Posterior cingulate gyrus (tissue), 11 donors: ENCODE results near the gene EPHB6.
A peak's percentile ranks its signal among the peaks of the same experiment; 100 is the strongest.

Experiments
- DNase-seq, 10 donors: peaks; one replicate each; pipeline versions ENCODE4 v3.0.0 to v3.0.0-alpha.2; 2020 to 2021; ENCODE audit warnings: mixed read lengths in 3 of 10
- intact Hi-C: fragments of 100-400 bp; cut with DNase I; formaldehyde crosslinking; loops from one replicate; pipeline ENCODE4 v1.15.1; 2023

The EPHB6 gene

DNA sequence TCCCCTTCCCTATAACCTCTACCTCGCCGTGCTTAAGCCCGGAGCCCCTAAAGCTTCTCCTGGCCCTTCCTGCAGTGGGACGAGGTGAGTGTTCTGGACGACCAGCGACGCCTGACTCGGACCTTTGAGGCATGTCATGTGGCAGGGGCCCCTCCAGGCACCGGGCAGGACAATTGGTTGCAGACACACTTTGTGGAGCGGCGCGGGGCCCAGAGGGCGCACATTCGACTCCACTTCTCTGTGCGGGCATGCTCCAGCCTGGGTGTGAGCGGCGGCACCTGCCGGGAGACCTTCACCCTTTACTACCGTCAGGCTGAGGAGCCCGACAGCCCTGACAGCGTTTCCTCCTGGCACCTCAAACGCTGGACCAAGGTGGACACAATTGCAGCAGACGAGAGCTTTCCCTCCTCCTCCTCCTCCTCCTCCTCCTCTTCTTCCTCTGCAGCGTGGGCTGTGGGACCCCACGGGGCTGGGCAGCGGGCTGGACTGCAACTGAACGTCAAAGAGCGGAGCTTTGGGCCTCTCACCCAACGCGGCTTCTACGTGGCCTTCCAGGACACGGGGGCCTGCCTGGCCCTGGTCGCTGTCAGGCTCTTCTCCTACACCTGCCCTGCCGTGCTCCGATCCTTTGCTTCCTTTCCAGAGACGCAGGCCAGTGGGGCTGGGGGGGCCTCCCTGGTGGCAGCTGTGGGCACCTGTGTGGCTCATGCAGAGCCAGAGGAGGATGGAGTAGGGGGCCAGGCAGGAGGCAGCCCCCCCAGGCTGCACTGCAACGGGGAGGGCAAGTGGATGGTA is 9.2 kb downstream of the EPHB6 start:
- intact Hi-C loops: no loop called here
- peak in 1 of 10 donors; percentile 82 for DNase-seq

DNA sequence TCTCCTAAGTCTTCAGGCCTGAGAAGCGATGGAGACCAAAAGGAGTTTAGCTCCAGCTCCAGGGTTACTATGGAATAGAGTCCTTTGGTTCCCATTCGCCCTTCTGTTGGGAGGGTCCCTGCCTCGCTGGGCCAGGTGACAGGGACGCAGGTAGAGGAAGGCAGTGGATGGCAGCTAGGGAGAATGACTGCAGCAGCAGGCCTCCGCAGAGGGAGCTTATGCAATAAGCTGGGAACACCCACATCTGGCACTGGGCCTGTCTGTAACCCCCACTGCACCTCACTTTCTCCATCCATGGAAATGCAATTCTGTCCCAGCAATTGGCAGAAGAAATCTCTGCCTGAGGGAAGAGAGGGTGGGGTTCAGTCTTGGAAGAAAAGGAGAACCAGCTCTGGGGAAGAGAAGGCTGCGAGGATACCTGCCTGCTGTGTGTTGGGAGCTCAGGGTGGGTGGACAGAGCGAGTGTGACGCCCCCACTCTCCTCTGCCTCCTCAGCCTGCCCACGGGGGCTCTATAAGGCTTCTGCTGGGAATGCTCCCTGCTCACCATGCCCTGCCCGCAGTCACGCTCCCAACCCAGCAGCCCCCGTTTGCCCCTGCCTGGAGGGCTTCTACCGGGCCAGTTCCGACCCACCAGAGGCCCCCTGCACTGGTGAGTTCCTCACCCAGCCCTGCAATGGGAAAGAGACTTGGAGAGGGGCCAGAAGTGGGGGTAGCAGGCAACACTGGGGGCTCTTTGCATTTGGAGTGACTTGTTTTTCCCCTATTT is 10.3 kb downstream of the EPHB6 start:
- intact Hi-C loops: no loop called here
- DNase-seq: peak in 6 of 10 donors; percentile 58 to 92 (median 78)

DNA sequence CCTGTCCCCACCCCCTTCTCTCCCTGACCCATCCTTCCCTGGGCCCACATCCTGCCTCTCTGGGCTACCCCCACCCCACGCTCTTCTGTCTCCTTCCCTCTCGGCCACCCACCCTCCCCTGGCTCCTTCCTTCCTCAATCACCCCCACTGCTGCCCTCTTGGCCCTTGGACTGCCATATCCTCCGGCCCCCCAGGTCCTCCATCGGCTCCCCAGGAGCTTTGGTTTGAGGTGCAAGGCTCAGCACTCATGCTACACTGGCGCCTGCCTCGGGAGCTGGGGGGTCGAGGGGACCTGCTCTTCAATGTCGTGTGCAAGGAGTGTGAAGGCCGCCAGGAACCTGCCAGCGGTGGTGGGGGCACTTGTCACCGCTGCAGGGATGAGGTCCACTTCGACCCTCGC is 10.9 kb downstream of the EPHB6 start:
- intact Hi-C loops: no loop called here
- peak in 1 of 10 donors; percentile 69 for DNase-seq

DNA sequence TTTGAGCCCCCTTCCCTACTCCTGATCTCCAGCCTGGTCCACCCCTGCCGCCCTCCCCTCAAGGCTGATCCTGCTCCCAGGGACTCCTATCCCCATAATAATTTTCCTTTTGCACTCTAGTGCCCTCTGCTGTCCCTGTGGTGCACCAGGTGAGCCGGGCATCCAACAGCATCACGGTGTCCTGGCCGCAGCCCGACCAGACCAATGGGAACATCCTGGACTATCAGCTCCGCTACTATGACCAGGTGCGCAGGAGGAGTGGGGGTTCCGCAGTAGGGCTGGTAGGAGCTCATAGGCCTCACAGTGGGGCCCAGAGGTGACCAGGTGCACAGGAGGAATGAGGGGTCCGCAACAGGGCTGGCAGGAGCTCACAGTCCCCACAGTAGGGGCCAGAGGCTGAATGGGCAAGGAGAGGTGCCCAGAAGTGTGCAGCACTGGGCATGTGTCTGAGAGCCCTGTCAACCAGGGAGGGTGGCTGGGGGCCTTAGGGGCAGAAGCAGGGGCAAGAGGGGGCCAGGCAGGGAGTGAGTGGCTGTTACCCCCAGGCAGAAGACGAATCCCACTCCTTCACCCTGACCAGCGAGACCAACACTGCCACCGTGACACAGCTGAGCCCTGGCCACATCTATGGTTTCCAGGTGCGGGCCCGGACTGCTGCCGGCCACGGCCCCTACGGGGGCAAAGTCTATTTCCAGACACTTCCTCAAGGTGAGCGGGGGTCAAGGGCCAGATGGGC is 11.7 kb downstream of the EPHB6 start:
- DNase-seq: peak in 3 of 10 donors; percentile 74 to 92 (median 85)
- intact Hi-C loops: no loop called here

DNA sequence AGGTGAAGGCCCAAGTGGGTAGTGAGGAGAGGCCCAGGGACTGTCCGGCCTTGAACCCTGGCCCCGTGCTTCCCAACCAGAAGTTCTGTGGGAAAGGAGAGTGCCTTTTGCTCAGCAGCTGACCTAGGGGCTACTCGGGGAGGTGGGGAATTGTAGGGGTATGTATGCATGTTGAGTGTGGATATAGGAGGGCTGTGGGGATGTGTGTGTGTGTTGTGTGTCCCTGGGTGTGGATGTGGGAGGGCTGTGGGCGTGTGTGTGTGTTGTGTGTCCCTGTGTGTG is 12.2 kb downstream of the EPHB6 start:
- DNase-seq: no peak

DNA sequence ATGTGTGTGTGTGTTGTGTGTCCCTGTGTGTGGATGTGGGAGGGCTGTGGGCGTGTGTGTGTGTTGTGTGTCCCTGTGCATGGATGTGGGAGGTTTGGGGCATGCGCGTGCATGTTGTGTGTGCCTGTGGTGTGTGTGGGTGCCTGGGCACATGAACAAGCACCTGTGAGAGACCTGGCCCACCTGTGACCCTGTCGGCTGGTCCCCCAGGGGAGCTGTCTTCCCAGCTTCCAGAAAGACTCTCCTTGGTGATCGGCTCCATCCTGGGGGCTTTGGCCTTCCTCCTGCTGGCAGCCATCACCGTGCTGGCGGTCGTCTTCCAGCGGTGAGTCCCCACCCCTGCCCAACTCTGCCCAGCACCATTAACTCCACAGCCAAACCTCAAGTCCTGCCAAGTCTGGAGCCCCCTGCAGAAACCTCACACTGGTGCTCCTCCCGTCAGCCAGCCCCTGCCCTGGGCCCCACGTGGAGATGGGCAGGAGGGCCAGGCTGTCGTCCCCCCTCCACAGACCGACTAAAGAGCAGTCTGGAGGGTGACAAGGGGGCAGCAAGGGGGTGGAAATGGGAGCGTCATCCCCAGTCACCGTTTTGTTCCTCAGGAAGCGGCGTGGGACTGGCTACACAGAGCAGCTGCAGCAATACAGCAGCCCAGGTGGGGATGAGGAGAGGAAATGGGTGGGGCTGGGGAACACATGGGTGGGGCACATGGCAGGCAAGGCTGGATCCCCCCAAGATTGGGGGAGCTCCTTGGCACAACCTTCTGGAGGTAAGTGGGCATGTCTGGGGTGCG is 12.7 kb downstream of the EPHB6 start:
- DNase-seq: peak in 2 of 10 donors; percentile 70 to 84
- intact Hi-C loops: no loop called here

More for the DNA sequence above, 12.2 kb downstream of the EPHB6 start:
- intact Hi-C loops: no loop called here

DNA sequence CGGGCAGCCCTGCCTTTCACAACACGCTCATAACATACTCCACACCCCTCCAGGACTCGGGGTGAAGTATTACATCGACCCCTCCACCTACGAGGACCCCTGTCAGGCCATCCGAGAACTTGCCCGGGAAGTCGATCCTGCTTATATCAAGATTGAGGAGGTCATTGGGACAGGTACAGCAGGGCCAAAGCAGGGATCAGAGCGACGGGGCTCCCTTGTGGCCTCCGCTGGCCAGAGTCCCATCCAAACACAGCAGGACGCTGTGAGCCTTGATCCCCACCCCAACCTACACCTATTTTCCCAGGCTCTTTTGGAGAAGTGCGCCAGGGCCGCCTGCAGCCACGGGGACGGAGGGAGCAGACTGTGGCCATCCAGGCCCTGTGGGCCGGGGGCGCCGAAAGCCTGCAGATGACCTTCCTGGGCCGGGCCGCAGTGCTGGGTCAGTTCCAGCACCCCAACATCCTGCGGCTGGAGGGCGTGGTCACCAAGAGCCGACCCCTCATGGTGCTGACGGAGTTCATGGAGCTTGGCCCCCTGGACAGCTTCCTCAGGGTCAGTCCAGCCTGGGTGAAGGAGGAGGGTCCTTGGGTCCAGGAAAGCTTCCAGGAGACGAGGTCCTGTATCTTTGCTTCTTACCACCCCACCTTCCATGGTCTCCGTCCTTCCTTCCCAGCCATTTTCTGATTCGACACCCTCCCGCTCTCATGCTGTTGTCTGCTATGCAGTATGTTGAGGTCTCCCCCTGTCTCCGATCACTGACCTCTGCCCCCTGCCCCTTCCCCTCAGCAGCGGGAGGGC is 13.5 kb downstream of the EPHB6 start:
- DNase-seq: peak in 1 of 10 donors; percentile 84
- intact Hi-C loops: no loop called here

DNA sequence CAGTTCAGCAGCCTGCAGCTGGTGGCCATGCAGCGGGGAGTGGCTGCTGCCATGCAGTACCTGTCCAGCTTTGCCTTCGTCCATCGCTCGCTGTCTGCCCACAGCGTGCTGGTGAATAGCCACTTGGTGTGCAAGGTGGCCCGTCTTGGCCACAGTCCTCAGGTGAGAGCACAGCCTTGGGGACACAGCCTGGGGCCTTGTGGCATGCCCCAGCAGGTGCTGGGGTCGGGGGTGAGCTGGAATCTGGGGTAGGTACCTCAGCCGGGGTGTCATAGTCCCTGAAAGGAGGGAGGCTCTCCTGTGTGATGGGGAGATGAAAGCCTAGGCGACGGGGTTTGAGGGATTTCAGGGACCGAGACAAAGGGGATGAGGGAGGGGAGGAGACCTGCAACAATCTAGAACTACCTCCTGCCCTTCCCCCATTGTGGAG is 14.1 kb downstream of the EPHB6 start:
- intact Hi-C loops: no loop called here
- DNase-seq: peak in 1 of 10 donors; percentile 72

DNA sequence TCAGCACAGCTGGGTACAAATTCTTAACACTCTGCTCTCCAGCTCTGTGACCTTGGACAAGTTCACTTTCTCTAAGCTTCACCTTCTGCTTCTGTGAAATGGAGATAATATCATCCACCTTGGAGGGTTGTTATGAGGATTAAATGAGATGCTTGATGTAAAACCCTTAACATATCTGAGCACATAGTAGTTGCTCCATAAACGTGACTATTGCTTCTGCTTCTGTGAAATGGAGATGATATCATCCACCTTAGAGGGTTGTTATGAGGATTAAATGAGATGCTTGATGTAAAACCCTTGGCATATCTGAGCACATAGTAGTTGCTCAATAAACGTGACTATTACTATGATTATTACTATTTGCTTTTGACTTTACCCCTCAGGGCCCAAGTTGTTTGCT is 14.6 kb downstream of the EPHB6 start:
- intact Hi-C loops: no loop called here
- no peak for DNase-seq

DNA sequence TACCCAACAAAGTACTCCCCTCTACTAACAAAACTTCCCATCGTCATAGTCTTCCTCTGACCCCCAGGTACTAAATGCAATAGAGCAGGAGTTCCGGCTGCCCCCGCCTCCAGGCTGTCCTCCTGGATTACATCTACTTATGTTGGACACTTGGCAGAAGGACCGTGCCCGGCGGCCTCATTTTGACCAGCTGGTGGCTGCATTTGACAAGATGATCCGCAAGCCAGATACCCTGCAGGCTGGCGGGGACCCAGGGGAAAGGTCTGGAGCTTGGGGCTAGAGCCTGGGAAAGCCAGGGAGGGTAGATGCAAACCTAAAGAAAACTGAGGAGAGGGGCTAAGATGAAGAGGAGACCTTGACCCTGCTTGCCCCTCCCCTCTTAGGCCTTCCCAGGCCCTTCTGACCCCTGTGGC is 15.3 kb downstream of the EPHB6 start:
- DNase-seq: peak in 1 of 10 donors; percentile 59
- intact Hi-C loops: no loop called here

DNA sequence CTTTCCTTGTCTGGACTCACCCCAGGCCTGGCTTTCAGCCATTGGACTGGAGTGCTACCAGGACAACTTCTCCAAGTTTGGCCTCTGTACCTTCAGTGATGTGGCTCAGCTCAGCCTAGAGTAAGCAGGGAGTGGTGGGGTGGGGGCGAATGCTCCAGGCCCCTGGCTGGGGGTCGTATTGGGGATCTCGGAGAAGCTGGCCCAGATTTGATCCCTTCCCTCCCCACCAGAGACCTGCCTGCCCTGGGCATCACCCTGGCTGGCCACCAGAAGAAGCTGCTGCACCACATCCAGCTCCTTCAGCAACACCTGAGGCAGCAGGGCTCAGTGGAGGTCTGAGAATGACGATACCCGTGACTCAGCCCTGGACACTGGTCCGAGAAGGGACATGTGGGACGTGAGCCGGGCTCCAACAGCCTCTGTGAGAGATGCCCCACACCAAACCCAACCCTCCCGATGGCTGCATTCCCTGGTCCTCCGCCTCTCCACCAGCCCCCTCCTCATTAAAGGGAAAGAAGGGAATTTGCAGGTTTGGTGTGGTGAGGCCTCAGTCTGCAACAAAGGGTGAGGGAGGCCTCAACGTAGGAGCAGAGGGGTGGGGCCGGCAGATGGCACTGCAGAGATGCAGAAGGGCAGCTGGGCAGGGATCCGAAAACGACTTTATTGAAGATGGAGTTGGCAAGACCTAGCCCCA is 15.8 kb downstream of the EPHB6 start:
- peak in 1 of 10 donors; percentile 75 for DNase-seq
- intact Hi-C loops: no loop called here

DNA sequence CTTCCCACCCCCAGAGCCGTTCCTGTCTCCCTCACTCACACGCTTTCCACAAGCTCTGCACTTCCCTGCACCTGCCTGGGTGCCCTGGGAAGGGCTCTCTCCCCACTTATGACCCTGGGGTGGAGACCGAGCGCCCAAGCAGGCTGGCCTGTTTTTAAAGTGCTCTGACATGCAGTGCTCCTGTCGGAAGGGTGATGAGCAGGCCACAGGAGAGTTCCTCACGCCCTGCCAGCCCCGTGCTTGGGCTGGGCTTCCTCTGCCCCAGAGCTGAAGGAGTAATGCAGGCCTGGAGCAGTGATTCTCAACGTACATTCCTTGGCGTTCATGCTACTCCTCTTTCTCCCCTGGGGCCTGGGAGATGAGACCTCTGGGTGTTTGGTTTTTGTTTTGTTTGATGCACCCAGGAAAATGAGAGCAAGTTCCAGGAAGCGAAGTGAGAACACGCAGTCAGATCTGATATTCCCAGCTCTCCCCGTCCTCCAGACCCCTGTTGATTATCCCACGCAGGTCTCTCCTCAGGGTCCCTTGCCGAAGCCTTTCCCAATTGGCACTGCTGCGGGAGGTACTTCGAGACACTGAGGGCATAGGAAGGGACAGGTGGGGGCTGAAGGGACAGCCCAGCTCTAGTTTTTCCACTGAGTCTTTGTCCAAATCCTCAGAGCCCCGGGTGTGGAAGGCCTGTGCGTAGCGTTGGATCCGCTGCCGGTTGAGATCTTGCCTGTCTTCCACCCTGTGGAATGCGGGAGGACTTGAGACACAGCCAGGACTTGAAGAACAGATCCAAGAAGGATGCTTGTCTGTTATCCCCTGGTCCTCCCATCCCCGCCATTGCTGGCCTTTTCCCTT is 16.6 kb downstream of the EPHB6 start:
- intact Hi-C loops: no loop called here
- peak in 1 of 10 donors; percentile 84 for DNase-seq

DNA sequence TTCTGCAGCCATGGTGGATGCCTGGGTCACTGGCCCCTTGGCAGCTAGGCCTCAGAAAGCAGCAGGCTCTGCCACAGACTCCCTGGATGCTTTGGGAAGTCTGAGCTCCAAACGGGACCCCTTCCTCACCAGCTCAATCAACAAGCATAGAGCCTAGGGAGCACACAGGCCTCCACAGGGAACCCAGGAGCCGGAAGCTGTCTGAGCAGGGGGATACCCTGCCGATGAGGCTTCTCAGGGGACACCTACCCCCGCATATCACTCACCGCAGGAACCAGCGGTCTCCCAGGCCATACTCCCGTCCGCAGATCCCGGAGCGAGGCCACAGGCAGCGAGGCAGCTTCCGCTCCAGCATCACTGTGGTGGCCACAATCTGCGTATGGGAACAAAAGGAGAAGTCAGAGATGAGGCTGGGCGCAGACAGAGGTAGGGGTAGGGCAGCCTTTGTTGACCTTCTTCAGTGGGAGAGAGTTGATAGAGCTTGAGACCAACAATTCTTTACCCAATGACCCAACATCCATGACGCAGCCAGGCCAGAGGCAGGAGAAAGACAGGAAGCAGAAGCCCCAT is 17.3 kb downstream of the EPHB6 start:
- intact Hi-C loops: no loop called here
- no peak for DNase-seq

DNA sequence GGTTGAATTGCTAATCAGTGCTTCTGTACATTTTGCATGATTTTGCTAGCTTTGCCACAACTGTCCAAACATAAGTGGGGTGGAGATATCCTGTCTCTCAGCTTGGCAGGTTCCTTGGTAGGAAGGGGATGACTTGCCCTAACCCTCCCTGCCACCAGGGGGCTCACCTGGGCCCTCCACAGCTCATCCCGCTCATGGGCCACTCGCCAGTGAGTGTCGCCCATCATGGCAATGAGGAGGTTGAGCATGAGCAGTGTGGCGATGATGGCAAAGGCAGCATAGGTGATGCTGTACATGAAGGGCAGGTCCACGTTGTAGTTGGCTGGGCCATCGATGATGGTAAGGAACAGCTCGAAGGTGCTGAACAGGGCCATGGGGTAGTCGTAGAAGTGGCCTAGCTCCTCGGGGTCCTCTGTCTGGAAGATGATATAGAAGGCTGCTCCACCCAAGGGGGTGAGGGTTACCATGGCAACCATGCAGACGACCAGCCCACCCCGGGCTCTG is 18.5 kb downstream of the EPHB6 start:
- intact Hi-C loops: no loop called here
- peak in 4 of 10 donors; percentile 59 to 92 (median 82) for DNase-seq

DNA sequence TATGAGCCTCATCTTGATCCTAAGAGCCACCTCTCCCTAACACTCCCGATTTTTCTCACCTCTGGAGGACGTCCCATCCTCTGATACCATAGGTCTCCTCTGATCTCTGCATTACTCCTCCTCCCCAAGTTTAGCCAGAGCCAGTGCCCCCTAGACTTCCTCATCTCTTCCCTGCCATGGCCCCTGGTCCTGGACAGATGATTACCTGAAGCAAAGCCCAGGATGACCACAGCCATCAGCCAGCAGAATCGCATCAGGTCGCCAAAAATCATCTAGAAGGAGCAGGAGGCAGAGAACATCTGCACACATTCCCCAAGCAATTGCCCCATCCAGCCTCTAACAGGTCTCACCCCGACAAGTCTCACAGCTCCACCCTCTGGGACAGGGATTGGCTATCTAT is 19.0 kb downstream of the EPHB6 start:
- intact Hi-C loops: no loop called here
- DNase-seq: peak in 1 of 10 donors; percentile 58

DNA sequence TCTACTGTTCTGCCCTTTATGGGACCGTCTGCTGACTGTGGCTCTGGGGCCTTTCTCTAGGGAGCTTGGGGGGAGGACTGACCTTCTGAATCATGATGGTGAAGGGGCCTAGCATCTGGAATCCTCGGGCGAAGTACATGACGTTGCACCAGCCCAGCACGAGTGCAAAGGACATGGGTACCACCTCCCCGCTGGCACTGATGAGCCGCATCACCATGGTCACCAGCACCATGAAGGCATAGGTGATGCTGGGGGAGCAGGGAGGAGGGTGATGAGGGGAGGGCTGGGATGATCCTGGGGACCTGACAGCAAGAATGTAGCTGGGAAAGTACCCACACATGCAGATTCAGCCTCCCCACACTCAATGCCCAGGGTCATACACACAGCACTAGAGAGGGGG is 19.5 kb downstream of the EPHB6 start:
- DNase-seq: peak in 2 of 10 donors; percentile 47 to 52
- intact Hi-C loops: no loop called here

DNA sequence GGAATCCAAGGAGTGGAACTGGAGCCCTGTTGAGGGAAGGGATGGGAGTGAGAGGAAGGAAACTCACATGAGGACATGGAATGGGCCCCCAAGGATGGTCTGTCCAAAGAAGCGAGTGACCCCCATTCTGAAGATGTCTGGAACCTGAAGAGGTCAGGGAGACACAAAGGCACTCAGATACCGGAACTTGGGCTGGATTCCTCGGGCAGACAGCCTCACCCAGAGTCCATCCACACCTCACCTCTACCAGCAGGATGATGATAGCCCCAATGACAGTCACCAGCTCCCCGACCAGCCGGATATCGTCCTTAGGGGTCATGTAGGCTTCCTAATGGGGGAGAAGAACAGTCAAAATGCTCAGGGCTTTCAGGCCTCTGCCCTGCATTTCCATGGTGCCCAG is 20.0 kb downstream of the EPHB6 start:
- DNase-seq: peak in 1 of 10 donors; percentile 43
- intact Hi-C loops: no loop called here
